Endothelial cell of umbilical vein (primary cell): ENCODE measurements around the gene PUS3. TPM values are rescaled to one million over a fixed set of nuclear protein-coding genes. Genes with fewer than 3 reads are reported as not detected.

Source experiments
- BruUV-seq: library from RNA; stranded (reverse); fragments of 400-500 nt; replicated peaks from 2 replicates; lab custom pipeline; 2021; lab: Mats Ljungman, UMichigan
- CTCF ChIA-PET: fragments of 300-600, 350-600 bp; sonication (Branson Sonifier 250); formaldehyde crosslinking; loops from one replicate; lab custom pipeline; 2021; ENCODE audit warnings: antibody characterized with exemption, inconsistent platforms; lab: Charles Lee
- POLR2A ChIA-PET: fragments of 300-600, 350-600 bp; sonication (Branson Sonifier 250); formaldehyde crosslinking; loops from one replicate; lab custom pipeline; 2021; ENCODE audit warnings: antibody characterized with exemption, inconsistent platforms; lab: Charles Lee
- DNase-seq: peaks from one replicate; pipeline ENCODE4 v3.0.0-alpha.2; 2011; ENCODE audit warnings: low read depth, low spot score
- FAIRE-seq: peaks from 2 replicates; lab custom pipeline; 2011; peaks lifted over from hg19 to GRCh38; lab: Jason Lieb, UNC
- H2AFZ ChIP-seq: 2 replicates; pipeline ENCODE4 v1.6.0; 2012; ENCODE audit warnings: low read depth, low read length, control low read depth, inconsistent platforms
- H3K27ac ChIP-seq: 2 replicates; pipeline ENCODE4 v1.5.1; 2011; ENCODE audit warnings: low read depth, mild to moderate bottlenecking, control low read depth, low read length, moderate library complexity; ENCODE audit not compliant: insufficient read depth
- H3K27me3 ChIP-seq, 2 experiments: 2 replicates each; pipeline versions ENCODE4 v1.6.0 to v1.6.1; 2011; ENCODE audit warnings: low read length in 2 of 2, mixed read lengths in 1 of 2; ENCODE audit not compliant: control insufficient read depth in 2 of 2, insufficient read depth in 2 of 2
- H3K36me3 ChIP-seq, 2 experiments: 2 replicates in 1 of 2; 3 replicates in 1 of 2; pipeline ENCODE4 v1.5.1; 2011; ENCODE audit warnings: low read length in 2 of 2, mild to moderate bottlenecking in 1 of 2, moderate library complexity in 1 of 2; ENCODE audit not compliant: control insufficient read depth in 2 of 2, insufficient read depth in 2 of 2; ENCODE audit errors: extremely low read depth in 1 of 2
- H3K4me1 ChIP-seq: 3 replicates; pipeline ENCODE4 v1.5.1; 2011; ENCODE audit warnings: mild to moderate bottlenecking, low read length; ENCODE audit not compliant: control insufficient read depth, insufficient read depth; ENCODE audit errors: extremely low read depth
- H3K4me2 ChIP-seq: 2 replicates; pipeline ENCODE4 v1.6.1; 2011; ENCODE audit warnings: low read length, control low read depth, mixed read lengths; ENCODE audit not compliant: insufficient read depth
- H3K4me3 ChIP-seq, 3 experiments: fragments of 200-600 bp in 1 of 3; sonication (generic), shearing (Covaris generic) in 1 of 3; replicated peaks in 1 of 3; 2 replicates each; pipeline ENCODE4 v1.5.1; 2011 to 2016; ENCODE audit warnings: control low read depth in 3 of 3, low read length in 3 of 3, mild to moderate bottlenecking in 2 of 3, inconsistent platforms in 1 of 3, low read depth in 1 of 3, moderate library complexity in 1 of 3; ENCODE audit not compliant: insufficient read depth in 1 of 3
- H3K79me2 ChIP-seq: 2 replicates; pipeline ENCODE4 v1.6.0; 2012; ENCODE audit warnings: low read length, inconsistent platforms; ENCODE audit not compliant: control insufficient read depth, insufficient read depth
- H3K9ac ChIP-seq: replicated peaks from 2 replicates; pipeline ENCODE3; 2011; ENCODE audit warnings: low read length, control low read depth; ENCODE audit not compliant: insufficient read depth; ENCODE audit errors: extremely low read depth
- H3K9me1 ChIP-seq: replicated peaks from 3 replicates; pipeline ENCODE4 v1.6.0; 2011; ENCODE audit warnings: mild to moderate bottlenecking, low read length; ENCODE audit not compliant: control insufficient read depth, insufficient read depth; ENCODE audit errors: extremely low read depth
- H3K9me3 ChIP-seq: replicated peaks from 2 replicates; pipeline ENCODE4 v1.5.1; 2012; ENCODE audit warnings: low read length, inconsistent platforms; ENCODE audit not compliant: control insufficient read depth, insufficient read depth
- H4K20me1 ChIP-seq: replicated peaks from 2 replicates; pipeline ENCODE3; 2011; ENCODE audit warnings: mild to moderate bottlenecking, low read length; ENCODE audit not compliant: control insufficient read depth, insufficient read depth; ENCODE audit errors: extremely low read depth
- EZH2 ChIP-seq: IDR thresholded peaks from 2 replicates; pipeline ENCODE4 v1.6.1; 2012; ENCODE audit warnings: borderline replicate concordance, low read depth, mild to moderate bottlenecking, moderate library complexity, low read length, inconsistent platforms; ENCODE audit not compliant: severe bottlenecking
- FOS ChIP-seq: IDR thresholded peaks from 2 replicates; pipeline ENCODE4 v1.6.1; 2011; ENCODE audit warnings: mild to moderate bottlenecking, low read length, moderate library complexity, borderline replicate concordance; ENCODE audit not compliant: insufficient read depth
- GATA2 ChIP-seq: IDR thresholded peaks from 2 replicates; pipeline ENCODE4 v1.7.0; 2011; ENCODE audit warnings: low read depth, mild to moderate bottlenecking, moderate library complexity, mixed read lengths, low read length; ENCODE audit not compliant: insufficient read length, insufficient read depth
- JUN ChIP-seq: IDR thresholded peaks from 2 replicates; pipeline ENCODE4 v1.6.1; 2011; ENCODE audit warnings: borderline replicate concordance, low read depth; ENCODE audit not compliant: insufficient read length, insufficient read depth
- MYC ChIP-seq: IDR thresholded peaks from one replicate; pipeline ENCODE4 v1.6.1; 2011; ENCODE audit warnings: mild to moderate bottlenecking, low read depth, low read length
- POLR2A ChIP-seq: IDR thresholded peaks from 2 replicates; pipeline ENCODE4 v1.6.1; 2012; ENCODE audit warnings: low read depth, mild to moderate bottlenecking, control low read depth, low read length
- POLR2AphosphoS5 ChIP-seq: IDR thresholded peaks from 2 replicates; pipeline ENCODE4 v1.6.1; 2012; ENCODE audit warnings: low read depth, mild to moderate bottlenecking, control low read depth, low read length, moderate library complexity; ENCODE audit not compliant: insufficient read depth
- dilution Hi-C: fragments of 300-500 bp; cut with MboI; formaldehyde crosslinking; loops from one replicate; pipeline ENCODE4 v1.15.0; 2019; ENCODE audit warnings: low sequenced_read_pairs; ENCODE audit not compliant: extremely low pct_ligation_motif_present
- intact Hi-C: fragments of 100-400 bp; cut with micrococcal nuclease; formaldehyde crosslinking; loops from one replicate; pipeline ENCODE4 v1.10.0; 2022
- polyA plus RNA-seq, 4 experiments: library from polyadenylated mRNA; depleted of rRNA in 3 of 4; stranded (reverse) in 3 of 4; unstranded in 1 of 4; fragments of >200 nt; gene quantifications; 2 replicates each; pipeline versions ENCODE4 v1.2.1 to v1.2.3, GENCODE V29; 2011 to 2012; ENCODE audit warnings: missing spikeins in 1 of 4
- total RNA-seq: library from RNA; stranded (reverse); gene quantifications from 2 replicates; pipeline ENCODE4 v1.2.3, GENCODE V29; 2021
- TF ChIP-seq, protein P1 (sequence below): IDR thresholded peaks from 2 replicates; pipeline ENCODE4 v1.6.1; 2011; ENCODE audit not compliant: insufficient read depth, insufficient read length
- TF ChIP-seq, protein P2 (sequence below), 2 donors: IDR thresholded peaks; 1 replicate in 1 of 2; 2 replicates in 1 of 2; pipeline ENCODE4 v1.5.1; 2011; ENCODE audit warnings: low read length in 2 of 2, mild to moderate bottlenecking in 2 of 2, moderate library complexity in 2 of 2, control low read depth in 1 of 2, inconsistent platforms in 1 of 2, low read depth in 1 of 2; ENCODE audit not compliant: insufficient read depth in 1 of 2; ENCODE audit errors: extremely low read depth in 1 of 2

PUS3 gene
- total and polyA plus RNA-seq, 2 donors (not counting 3 experiments of a cell fraction or from before 2014, with no cell fraction given), result 5.1 to 10.3 TPM

DNA sequence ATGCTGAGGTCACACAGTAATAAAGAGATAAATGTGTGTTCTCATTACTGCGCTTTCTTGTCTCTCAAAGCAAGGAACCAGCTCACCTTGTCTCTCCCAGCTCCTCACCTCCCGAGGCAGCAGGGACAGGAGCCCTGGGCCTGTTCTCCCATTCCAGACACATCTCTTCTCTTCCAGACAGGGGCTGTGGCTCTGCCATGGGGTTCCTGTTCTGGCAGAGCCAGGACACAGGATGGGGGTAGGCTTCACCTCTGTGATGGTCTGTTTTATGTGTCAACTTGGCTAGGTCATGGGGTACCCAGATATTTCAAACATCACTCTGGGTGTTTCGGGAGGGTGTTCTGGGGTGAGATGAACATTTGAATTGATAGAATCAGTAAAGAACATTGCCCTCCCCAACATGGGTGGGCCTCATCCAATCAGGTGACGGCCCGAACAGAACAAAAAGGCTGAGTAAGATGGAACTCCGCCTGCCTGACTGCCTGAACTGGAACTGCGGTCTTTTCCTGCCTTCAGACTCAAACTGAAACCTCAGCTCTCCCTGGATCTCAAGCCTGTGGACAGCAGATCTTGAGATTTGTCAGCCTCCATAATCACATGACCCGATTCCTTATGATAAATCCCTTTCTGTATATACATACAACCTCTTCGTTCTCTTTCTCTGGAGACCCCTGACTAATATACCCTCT lies 40.8 kb upstream of the PUS3 start:
- TF ChIP-seq JUN (no peak), FOS (no peak), GATA2 (no peak), MYC (no peak), POLR2AphosphoS5 (no peak), POLR2A (no peak), EZH2 (no peak)
- TF ChIP-seq, protein P1, sequence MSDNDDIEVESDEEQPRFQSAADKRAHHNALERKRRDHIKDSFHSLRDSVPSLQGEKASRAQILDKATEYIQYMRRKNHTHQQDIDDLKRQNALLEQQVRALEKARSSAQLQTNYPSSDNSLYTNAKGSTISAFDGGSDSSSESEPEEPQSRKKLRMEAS, result no peak
- TF ChIP-seq, protein P2, sequence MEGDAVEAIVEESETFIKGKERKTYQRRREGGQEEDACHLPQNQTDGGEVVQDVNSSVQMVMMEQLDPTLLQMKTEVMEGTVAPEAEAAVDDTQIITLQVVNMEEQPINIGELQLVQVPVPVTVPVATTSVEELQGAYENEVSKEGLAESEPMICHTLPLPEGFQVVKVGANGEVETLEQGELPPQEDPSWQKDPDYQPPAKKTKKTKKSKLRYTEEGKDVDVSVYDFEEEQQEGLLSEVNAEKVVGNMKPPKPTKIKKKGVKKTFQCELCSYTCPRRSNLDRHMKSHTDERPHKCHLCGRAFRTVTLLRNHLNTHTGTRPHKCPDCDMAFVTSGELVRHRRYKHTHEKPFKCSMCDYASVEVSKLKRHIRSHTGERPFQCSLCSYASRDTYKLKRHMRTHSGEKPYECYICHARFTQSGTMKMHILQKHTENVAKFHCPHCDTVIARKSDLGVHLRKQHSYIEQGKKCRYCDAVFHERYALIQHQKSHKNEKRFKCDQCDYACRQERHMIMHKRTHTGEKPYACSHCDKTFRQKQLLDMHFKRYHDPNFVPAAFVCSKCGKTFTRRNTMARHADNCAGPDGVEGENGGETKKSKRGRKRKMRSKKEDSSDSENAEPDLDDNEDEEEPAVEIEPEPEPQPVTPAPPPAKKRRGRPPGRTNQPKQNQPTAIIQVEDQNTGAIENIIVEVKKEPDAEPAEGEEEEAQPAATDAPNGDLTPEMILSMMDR (IDR thresholded peaks at IDR 0.05; ENCODE audit: extremely low read depth in 1 of 2, insufficient read depth in 1 of 2, low read depth in 1 of 2, low read length in 2 of 2), result no peak
- Histone ChIP-seq H3K4me1 (no peaks in the 10 kb centered on the region), H4K20me1 (no peaks in the 10 kb centered on the region), H3K9ac (no peak overlapping the region), H3K79me2 (no peaks in the 10 kb centered on the region), H3K4me2 (no peak overlapping the region), H3K9me1 (no peaks in the 10 kb centered on the region), H3K36me3 (no peaks in the 10 kb centered on the region), H3K27ac (no peak overlapping the region), H2AFZ (no peak overlapping the region), H3K9me3 (no peaks in the 10 kb centered on the region), H3K4me3 (no peak overlapping the region), H3K27me3 (no peaks in the 10 kb centered on the region)
- intact Hi-C loops (loop anchor here (5.0 kb wide), 1 partner anchor 118 kb away; the partner anchor contains the start of gene CDON), dilution Hi-C loops (no loop called here)
- FAIRE-seq, result no peak
- ChIA-PET CTCF (interaction anchor here (1.0 to 10.5 kb wide), 4 partner anchors 17 to 249 kb away, joined by 3 to 147 read pairs (median 4); no protein-coding TSS in a partner anchor), POLR2A (no interaction called here)
- DNase-seq, result no peak
- BruUV-seq, result no TSS peak
